Sigmoid colon (tissue), 4 donors: ENCODE results near the gene FAM13C.

ENCODE experiments used
- EP300 ChIP-seq, 4 donors: sonication (generic); formaldehyde crosslinking; IDR thresholded peaks; one replicate each; pipeline ENCODE4 v1.6.1; 2017; ENCODE audit warnings: antibody characterized with exemption in 4 of 4
- POLR2A ChIP-seq, 2 donors: fragments of 450-650 bp; IDR thresholded peaks; one replicate each; pipeline ENCODE4 v1.6.1; 2016; ENCODE audit warnings: antibody characterized with exemption in 2 of 2, mild to moderate bottlenecking in 2 of 2, moderate library complexity in 2 of 2
- POLR2AphosphoS5 ChIP-seq, 4 donors: sonication (generic); formaldehyde crosslinking; IDR thresholded peaks; one replicate each; pipeline ENCODE4 v1.6.1; 2017; ENCODE audit warnings: antibody characterized with exemption in 4 of 4
- TF ChIP-seq, protein P1 (sequence below), 4 experiments: fragments of 450-650 bp in 3 of 4; fragments of 200-600 bp in 1 of 4; IDR thresholded peaks; one replicate each; pipeline ENCODE4 v1.5.1; 2016 to 2019; ENCODE audit warnings: antibody characterized with exemption in 4 of 4, mild to moderate bottlenecking in 3 of 4, moderate library complexity in 2 of 4

GRCh38 chr10:59271160-59271559 lies 91.2 kb downstream of the FAM13C start:
- TF ChIP-seq, protein P1, sequence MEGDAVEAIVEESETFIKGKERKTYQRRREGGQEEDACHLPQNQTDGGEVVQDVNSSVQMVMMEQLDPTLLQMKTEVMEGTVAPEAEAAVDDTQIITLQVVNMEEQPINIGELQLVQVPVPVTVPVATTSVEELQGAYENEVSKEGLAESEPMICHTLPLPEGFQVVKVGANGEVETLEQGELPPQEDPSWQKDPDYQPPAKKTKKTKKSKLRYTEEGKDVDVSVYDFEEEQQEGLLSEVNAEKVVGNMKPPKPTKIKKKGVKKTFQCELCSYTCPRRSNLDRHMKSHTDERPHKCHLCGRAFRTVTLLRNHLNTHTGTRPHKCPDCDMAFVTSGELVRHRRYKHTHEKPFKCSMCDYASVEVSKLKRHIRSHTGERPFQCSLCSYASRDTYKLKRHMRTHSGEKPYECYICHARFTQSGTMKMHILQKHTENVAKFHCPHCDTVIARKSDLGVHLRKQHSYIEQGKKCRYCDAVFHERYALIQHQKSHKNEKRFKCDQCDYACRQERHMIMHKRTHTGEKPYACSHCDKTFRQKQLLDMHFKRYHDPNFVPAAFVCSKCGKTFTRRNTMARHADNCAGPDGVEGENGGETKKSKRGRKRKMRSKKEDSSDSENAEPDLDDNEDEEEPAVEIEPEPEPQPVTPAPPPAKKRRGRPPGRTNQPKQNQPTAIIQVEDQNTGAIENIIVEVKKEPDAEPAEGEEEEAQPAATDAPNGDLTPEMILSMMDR (IDR thresholded peaks at IDR 0.05), result no peak
- TF ChIP-seq POLR2A (IDR thresholded peaks at IDR 0.05) (no peak), POLR2AphosphoS5 (IDR thresholded peaks at IDR 0.05) (no peak), EP300 (IDR thresholded peaks at IDR 0.05) (no peak)
